ENCODE measurements around the gene ALDH5A1. TPM values are rescaled to one million over a fixed set of nuclear protein-coding genes. Genes with fewer than 3 reads are reported as not detected.

Gene ALDH5A1
- total RNA-seq, 1 donor from 2014 or later, result 15.9 TPM

- H3K4me1 Mint-ChIP-seq, result peaks cover 7% of the 10 kb centered on the region
- ATAC-seq (ENCODE audit: low read depth), result no peak
Measured at GRCh38 chr6:24571361-24571760, 76.6 kb downstream of the ALDH5A1 start.

GRCh38 chr6:24574809-24575208 is 80.0 kb downstream of the ALDH5A1 start:
- ATAC-seq (ENCODE audit: low read depth), result peak; percentile 86
- intact Hi-C loops (cut with micrococcal nuclease), result no loop called here
- no peak overlapping the region for H3K27ac Mint-ChIP-seq
- ChIA-PET POLR2A (interaction anchor here (0.6 kb wide), 1 partner anchor 192 kb away, joined by 4 read pairs; no protein-coding TSS in a partner anchor), CTCF (no interaction called here)
- no peak for DNase-seq
- H3K4me3 Mint-ChIP-seq, result no peak overlapping the region
- no peaks in the 10 kb centered on the region for H3K36me3 Mint-ChIP-seq (ENCODE audit: low read depth)
- no peaks in the 10 kb centered on the region for H3K9me3 Mint-ChIP-seq
- H3K27me3 Mint-ChIP-seq, result no peaks in the 10 kb centered on the region
- TF ChIP-seq CTCF (IDR thresholded peaks at IDR 0.05), result no peak
- peaks cover 7% of the 10 kb centered on the region for H3K4me1 Mint-ChIP-seq

More at GRCh38 chr6:24571361-24571760, 76.6 kb downstream of the ALDH5A1 start:
- no peak for TF ChIP-seq CTCF (IDR thresholded peaks at IDR 0.05)
- ChIA-PET CTCF (no interaction called here), POLR2A (interaction anchor here (0.6 kb wide), 1 partner anchor 16 kb away, joined by 5 read pairs; no protein-coding TSS in a partner anchor)
- no peak overlapping the region for H3K27ac Mint-ChIP-seq
- no peak overlapping the region for H3K4me3 Mint-ChIP-seq
- no peaks in the 10 kb centered on the region for H3K27me3 Mint-ChIP-seq
- intact Hi-C loops (cut with micrococcal nuclease), result no loop called here
- no peak for DNase-seq
- H3K9me3 Mint-ChIP-seq, result no peaks in the 10 kb centered on the region
- H3K36me3 Mint-ChIP-seq (ENCODE audit: low read depth), result no peaks in the 10 kb centered on the region

- H3K4me1 Mint-ChIP-seq, result peaks cover 7% of the 10 kb centered on the region
Measured at GRCh38 chr6:24576447-24576846, 81.7 kb downstream of the ALDH5A1 start.

GRCh38 chr6:24581084-24581669 is 86.4 kb downstream of the ALDH5A1 start:
- TF ChIP-seq CTCF (IDR thresholded peaks at IDR 0.05), result peak; percentile 73
- ChIA-PET CTCF (interaction anchor here (0.6 to 6.4 kb wide), 35 partner anchors 9 to 437 kb away, joined by 3 to 82 read pairs (median 5); partner anchors contain the start of genes ACOT13, ALDH5A1, C6orf62 and GMNN), POLR2A (interaction anchor here (0.7 to 2.1 kb wide), 3 partner anchors 85 to 87 kb away, joined by 3 to 8 read pairs (median 3); partner anchors contain the start of genes ACOT13, ALDH5A1 and TDP2)
- H3K9me3 Mint-ChIP-seq, result no peaks in the 10 kb centered on the region
- no peaks in the 10 kb centered on the region for H3K27me3 Mint-ChIP-seq
- H3K27ac Mint-ChIP-seq, result no peak overlapping the region
- intact Hi-C loops (cut with micrococcal nuclease), result loop anchor here (1.0 to 5.0 kb wide), 6 partner anchors 56 to 436 kb away; partner anchors contain the start of gene KIAA0319
- DNase-seq, result peak; percentile 58
- H3K4me1 Mint-ChIP-seq, result peaks cover 2% of the 10 kb centered on the region
- no peaks in the 10 kb centered on the region for H3K36me3 Mint-ChIP-seq (ENCODE audit: low read depth)
- ATAC-seq (ENCODE audit: low read depth), result peak; percentile 89
- no peak overlapping the region for H3K4me3 Mint-ChIP-seq

More at GRCh38 chr6:24576447-24576846, 81.7 kb downstream of the ALDH5A1 start:
- ATAC-seq (ENCODE audit: low read depth), result no peak
- CTCF ChIA-PET, result no interaction called here
- no peak overlapping the region for H3K27ac Mint-ChIP-seq
- H3K27me3 Mint-ChIP-seq, result no peaks in the 10 kb centered on the region
- no peak for TF ChIP-seq CTCF (IDR thresholded peaks at IDR 0.05)
- no peaks in the 10 kb centered on the region for H3K9me3 Mint-ChIP-seq
- intact Hi-C loops (cut with micrococcal nuclease), result no loop called here
- no peak for DNase-seq
- H3K36me3 Mint-ChIP-seq (ENCODE audit: low read depth), result no peaks in the 10 kb centered on the region
- POLR2A ChIA-PET, result no interaction called here
- H3K4me3 Mint-ChIP-seq, result no peak overlapping the region

Data from activated B cell treated with CpG ODN at 0.5 μM for 24 hours (primary cell).